ENCODE data around the gene BMF. TPM values are rescaled to one million over a fixed set of nuclear protein-coding genes. Genes with fewer than 3 reads are reported as not detected.

Gene BMF
- total RNA-seq, 3 donors from 2014 or later, result 12.6 to 32.1 (median 28.7) TPM

GRCh38 chr15:40105517-40106202, 3.0 kb downstream of the BMF start:
- no peak for TF ChIP-seq CTCF (IDR thresholded peaks at IDR 0.05)
- H3K4me1 ChIP-seq (ENCODE audit: low read depth), result peaks cover 71% of the 10 kb centered on the region
- peak in 1 of 3 donors; percentile 58 for DNase-seq
- ATAC-seq, result no peak
- no peaks in the 10 kb centered on the region for H3K36me3 ChIP-seq (ENCODE audit: low read depth)
- H3K9me3 ChIP-seq, result no peaks in the 10 kb centered on the region
- no peak overlapping the region for H3K4me3 ChIP-seq
- intact Hi-C loops (cut with DNase I, micrococcal nuclease), result loop anchor here in 1 of 2 donors (10.0 kb wide), 1 partner anchor 61 kb away; no protein-coding TSS in a partner anchor

- Histone ChIP-seq H3K36me3 (ENCODE audit: low read depth) (no peaks in the 10 kb centered on the region), H3K4me3 (no peak overlapping the region), H3K4me1 (ENCODE audit: low read depth) (peaks cover 78% of the 10 kb centered on the region), H3K9me3 (no peaks in the 10 kb centered on the region)
- peak; percentile 53 for ATAC-seq
- peak; percentile 90 to 96 (median 93) for DNase-seq
- intact Hi-C loops (cut with DNase I, micrococcal nuclease), result loop anchor here in 1 of 2 donors (10.0 kb wide), 1 partner anchor 60 kb away; no protein-coding TSS in a partner anchor
- TF ChIP-seq CTCF (IDR thresholded peaks at IDR 0.05), result peak; percentile 92
Observed at GRCh38 chr15:40104865-40105516, 3.7 kb downstream of the BMF start.

GRCh38 chr15:40104296-40104864, 4.3 kb downstream of the BMF start:
- Histone ChIP-seq H3K9me3 (no peaks in the 10 kb centered on the region), H3K4me3 (no peak overlapping the region), H3K36me3 (ENCODE audit: low read depth) (no peaks in the 10 kb centered on the region), H3K4me1 (ENCODE audit: low read depth) (peaks cover 78% of the 10 kb centered on the region)
- DNase-seq (no peak), ATAC-seq (no peak)
- intact Hi-C loops (cut with DNase I, micrococcal nuclease), result loop anchor here in 1 of 2 donors (10.0 kb wide), 1 partner anchor 60 kb away; no protein-coding TSS in a partner anchor
- TF ChIP-seq CTCF (IDR thresholded peaks at IDR 0.05), result no peak

- H3K4me3 ChIP-seq, result no peak overlapping the region
- no peaks in the 10 kb centered on the region for H3K9me3 ChIP-seq
- DNase-seq (no peak), ATAC-seq (no peak)
- H3K4me1 ChIP-seq (ENCODE audit: low read depth), result peaks cover 81% of the 10 kb centered on the region
- H3K36me3 ChIP-seq (ENCODE audit: low read depth), result no peaks in the 10 kb centered on the region
- no peak for TF ChIP-seq CTCF (IDR thresholded peaks at IDR 0.05)
- intact Hi-C loops (cut with DNase I, micrococcal nuclease), result loop anchor here in 1 of 2 donors (10.0 kb wide), 1 partner anchor 59 kb away; no protein-coding TSS in a partner anchor
Observed at GRCh38 chr15:40103864-40104271, 4.8 kb downstream of the BMF start.

- intact Hi-C loops (cut with DNase I, micrococcal nuclease), result loop anchor here in 1 of 2 donors (10.0 kb wide), 1 partner anchor 58 kb away; no protein-coding TSS in a partner anchor
- no peak for TF ChIP-seq CTCF (IDR thresholded peaks at IDR 0.05)
Observed at GRCh38 chr15:40102897-40103858, 5.5 kb downstream of the BMF start.

More at GRCh38 chr15:40102897-40103858, 5.5 kb downstream of the BMF start:
- Histone ChIP-seq H3K4me1 (ENCODE audit: low read depth) (peaks cover 88% of the 10 kb centered on the region), H3K36me3 (ENCODE audit: low read depth) (no peaks in the 10 kb centered on the region), H3K9me3 (no peaks in the 10 kb centered on the region), H3K4me3 (no peak overlapping the region)
- DNase-seq (peak; percentile 90 to 93 (median 92)), ATAC-seq (peak; percentile 69)

All from mucosa of descending colon (tissue), 3 donors.